Amniotic epithelial cell (primary cell): ENCODE data around the gene JAM3.

Experiments used
- DNase-seq: peaks from one replicate; pipeline ENCODE4 v3.0.0-alpha.2; 2010; ENCODE audit warnings: low read depth

JAM3 gene

DNA sequence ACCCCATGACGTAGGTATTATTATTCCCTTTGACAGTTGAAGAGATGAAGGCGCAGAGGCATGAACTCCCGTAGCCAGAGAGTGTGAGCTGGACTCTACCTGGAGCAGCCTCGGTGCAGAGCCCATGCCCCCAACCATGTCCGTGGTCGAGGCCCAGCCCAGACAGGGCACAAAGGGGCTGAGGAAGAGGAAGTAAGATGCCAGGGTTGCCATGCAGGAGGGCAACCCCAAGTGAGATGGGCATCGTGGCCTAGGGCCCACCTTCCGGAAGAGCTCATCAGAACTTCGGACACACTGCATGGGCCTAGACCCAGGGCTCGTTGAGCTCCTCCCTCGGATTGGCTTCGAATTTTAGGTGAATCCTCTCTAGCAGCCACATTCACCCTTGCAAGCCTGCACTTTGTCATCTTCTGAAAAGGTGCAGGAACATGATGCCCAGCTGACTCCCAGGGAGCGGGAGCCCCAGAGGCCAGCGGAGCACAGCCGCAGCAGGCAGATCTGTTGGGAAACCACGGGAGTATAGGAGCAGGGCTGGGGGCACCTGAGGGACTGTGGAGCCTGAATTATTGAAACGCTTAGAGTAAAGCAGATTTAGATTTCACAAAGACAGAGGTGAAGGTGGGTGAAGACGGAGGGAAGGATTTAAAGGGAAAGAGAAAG lies 29.0 kb upstream of the JAM3 start:
- DNase-seq = no peak

DNA sequence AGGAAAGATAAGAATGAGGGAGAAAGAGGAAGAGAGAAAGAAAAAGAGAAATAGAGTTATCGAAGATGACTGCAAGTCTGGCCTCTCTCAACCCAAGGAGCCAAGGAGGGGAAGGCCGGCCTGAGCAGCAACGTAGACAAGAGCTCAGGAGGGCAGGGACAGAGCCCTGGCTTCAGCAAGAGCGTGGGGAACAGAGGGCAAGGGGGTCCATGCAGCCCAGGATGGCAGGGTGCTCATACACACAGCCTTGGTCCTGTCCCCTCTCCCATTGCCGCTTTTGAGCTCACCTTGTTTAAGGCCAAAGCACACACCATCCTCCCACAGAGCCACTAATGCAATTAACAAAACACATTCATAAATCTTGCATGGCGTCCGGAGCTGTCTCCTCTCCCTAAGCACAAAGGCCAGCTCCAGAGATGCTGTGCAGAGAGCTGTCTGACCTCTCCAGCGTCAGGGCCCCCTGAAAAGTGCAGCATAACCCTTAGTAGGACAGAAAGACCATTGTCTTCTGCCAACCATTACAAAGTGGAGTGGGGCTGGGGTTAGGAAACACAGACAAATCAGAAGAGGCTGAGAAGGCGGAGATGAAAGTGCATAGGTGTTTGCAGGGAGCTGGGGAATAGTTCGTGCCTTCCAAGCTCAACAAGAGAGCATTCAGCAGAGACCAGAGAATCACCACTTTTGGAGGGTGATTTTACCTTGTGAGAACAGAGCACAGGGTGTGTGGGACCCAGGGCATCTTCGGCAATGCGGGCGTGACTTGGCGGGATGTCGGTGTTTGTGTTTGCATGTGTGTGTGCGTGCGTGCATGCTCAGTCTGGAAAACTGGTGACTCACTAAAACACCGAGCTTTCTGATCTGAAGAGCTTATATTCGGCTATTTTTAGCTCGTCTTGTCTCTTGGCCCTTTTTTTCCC lies 28.2 kb upstream of the JAM3 start:
- DNase-seq = peak; percentile 84

DNA sequence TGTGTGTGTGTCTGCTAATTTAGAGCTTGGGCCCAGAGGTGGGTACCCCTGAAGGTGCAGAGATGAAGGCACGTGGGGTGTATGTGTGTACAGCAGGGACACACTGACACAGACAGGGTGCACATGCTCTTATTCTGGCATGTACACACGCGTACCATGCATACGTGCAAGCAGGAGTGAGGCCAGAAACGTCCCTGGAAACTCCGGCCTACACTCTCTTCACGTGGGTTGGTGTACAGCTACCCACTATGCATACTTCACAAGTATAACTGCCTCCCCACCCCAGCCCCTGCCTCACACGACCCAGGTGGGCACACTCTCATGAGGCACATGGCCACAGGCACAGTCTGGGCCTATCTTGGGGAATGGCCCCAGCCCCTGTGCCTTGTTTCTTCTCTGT lies 27.5 kb upstream of the JAM3 start:
- no peak for DNase-seq

DNA sequence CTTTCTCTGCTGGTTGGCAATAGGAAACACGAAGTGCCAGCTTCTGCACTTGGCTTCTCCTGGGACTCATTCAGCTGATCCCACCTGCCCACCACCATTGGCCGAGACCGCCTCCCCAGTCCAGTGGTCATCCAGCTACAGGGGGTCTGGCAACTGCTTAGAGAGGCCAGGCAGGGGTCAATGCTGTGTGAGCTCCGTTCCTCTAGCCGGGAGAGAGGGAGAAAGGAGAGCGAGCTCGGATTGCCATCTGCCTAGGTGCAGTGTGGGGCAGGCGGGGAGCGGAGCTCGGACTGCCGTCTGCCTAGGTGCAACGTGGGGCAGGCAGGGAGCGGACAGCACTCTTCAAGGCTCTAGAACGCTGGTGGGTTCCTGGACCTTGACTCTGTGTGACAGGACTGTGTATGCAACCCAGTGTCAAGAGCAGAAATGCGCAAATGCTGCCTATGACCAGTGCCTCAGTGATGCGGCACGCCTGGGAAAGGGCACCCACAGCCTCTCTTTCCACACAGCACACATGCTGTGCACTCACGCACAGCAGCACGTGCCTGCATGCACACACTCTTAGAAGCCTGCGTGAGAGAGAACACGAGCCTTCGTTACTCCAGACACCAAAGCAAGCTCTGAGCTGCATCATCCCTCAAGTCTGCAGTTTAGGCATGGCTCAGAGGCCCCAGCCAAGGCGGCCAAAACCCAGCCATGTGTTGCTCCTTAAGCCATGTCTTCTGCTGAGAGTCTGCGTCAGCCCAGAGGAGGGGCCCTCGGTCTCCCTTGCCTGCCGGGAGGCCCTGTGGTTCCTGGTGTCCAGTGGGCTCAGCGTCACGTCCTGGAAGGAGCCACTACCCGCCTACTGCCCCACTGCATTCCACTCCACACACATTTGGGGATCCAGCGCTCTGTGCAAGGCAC lies 26.8 kb upstream of the JAM3 start:
- DNase-seq = peak; percentile 35

DNA sequence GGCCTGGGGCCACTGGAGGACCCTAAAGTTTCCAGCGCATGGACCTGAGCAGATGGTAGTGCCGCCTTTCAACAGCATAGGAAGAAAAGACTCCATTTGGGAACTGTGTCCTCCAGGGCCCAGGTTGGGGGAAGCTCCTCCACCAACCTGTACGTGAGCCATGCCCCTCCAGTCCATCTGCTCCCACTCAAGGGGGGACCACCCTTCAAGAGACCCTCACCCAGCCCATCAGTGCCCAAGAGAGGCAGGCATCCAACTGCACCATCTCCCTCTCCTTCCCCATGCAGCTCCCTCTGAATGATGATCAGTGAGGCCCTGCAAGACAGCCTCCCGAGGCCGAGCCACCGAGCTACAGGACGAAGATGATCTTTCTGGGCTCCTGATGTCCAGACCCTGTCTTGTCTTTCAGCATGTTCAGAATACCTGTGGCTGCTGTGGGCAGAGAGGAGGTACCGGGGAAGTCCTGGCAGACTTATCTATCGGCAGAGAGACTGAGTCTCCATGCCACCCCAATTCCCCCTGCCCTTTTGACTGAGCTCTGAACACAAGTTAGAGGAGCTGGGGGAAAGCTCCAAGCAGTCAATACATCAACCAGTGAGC lies 25.0 kb upstream of the JAM3 start:
- no peak for DNase-seq

GRCh38 chr11:134044514-134045284 lies 24.2 kb upstream of the JAM3 start:
- DNase-seq = no peak

DNA sequence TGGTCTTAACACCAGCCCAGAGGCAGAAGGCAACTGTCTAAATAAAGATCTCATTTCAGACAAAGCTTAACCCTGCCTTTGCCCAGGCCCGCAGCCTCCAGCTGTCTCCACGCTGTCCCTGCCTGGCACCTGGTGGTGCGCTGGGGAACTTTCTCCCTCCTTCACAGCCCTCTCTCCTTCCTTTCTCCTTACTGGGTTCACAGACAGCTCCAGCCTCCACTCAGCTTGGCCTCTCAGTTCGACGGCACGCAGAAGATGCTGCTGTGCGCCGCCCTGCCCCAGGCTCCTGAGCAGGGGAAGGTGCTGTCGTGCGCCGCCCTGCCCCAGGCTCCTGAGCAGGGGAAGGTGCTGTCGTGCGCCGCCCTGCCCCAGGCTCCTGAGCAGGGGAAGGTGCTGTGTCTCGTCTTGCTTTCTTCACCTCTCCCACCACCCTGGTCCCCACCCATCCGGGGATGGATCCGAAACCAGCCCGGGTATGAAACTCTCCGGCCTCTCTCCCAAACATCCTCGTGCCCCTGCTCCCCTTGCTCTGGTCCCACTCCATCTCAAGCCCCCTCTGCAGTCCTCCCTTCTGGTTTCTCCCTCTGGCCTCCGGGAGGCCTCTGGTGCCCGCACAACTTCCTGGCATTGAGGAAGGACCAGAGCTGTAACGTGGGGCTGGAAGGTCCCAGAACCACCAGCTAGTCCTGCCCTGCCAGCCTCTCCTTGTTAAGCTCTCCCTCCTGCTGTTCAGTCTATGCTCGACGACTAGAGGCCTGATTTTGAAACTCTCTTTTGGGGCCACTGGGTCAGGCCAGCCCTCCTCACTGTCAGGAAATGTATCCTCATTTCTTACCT lies 22.9 kb upstream of the JAM3 start:
- no peak for DNase-seq

DNA sequence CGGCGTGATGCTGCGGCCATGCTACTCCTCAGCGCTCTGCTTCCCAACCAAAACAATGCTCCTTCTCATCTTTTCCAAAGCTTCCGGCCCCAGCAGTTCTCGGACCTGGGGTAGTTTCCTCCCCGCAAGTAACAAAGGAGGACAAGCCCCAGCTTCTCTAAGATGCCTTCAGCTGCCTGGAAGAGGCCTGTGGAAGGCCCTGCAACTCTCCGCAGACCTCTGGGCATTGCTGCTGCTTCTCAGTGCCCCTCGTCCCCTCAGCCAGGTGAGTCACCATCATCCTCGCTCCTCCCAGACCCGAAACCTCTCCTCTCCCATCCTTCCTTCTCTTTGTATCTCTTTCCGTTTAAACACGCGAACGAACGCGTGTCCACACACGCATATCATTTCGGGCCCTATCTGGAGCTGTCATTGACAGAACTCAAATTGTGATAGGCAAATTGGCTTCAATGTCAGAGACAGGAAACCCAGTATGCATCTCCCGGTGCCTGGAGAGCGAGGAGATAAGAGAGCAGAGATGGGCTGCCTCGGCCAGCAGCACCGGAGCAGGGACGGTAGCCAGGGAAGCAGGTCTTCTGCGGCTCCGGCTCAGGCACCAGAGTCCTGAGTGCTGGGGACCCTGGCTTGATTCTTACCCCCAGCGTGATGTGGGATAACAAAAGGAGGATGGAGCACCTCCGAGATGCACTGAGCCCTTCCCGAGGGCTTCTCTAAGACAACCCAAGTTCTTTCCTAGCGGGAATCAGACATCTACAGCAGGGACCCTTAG lies 22.0 kb upstream of the JAM3 start:
- no peak for DNase-seq

DNA sequence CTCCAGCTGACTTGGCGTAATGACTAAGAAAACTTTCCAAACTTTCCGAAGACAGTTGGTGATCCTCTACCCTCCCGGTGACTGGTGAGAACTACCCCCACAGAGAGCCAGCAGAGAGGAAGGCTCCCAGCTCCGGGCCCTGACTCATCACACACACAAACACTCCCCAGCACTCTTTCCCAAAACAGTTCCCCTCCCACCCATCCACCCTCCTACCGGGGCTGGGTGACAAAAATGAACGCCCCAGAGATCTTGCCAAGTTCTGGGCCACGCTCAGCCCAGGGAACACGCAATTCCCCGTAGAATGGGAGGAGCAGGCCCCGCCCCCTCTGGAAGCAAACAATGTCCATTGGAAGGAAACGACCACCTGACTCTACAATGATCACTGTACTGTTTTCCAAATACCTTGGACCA lies 21.3 kb upstream of the JAM3 start:
- peak; percentile 73 for DNase-seq

DNA sequence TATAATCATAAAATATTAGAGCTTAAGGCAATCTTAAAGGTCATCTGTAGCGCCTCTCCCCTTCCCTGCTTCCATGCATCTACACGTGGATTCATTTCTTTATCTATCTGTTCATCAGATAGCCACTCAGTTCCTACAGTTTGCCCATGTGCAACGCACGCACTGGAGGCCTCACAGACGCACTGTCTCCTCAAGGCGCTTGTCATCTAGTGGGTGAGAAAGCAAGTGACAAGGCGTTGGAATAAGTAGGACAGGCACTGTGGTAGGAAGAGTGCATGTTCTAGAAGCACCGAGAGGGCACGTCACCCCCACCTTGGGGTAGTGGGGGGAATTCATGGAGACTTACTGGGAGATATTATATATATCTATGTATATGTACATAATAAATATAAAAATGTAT lies 20.8 kb upstream of the JAM3 start:
- no peak for DNase-seq

GRCh38 chr11:134049303-134049702 lies 19.6 kb upstream of the JAM3 start:
- no peak for DNase-seq

DNA sequence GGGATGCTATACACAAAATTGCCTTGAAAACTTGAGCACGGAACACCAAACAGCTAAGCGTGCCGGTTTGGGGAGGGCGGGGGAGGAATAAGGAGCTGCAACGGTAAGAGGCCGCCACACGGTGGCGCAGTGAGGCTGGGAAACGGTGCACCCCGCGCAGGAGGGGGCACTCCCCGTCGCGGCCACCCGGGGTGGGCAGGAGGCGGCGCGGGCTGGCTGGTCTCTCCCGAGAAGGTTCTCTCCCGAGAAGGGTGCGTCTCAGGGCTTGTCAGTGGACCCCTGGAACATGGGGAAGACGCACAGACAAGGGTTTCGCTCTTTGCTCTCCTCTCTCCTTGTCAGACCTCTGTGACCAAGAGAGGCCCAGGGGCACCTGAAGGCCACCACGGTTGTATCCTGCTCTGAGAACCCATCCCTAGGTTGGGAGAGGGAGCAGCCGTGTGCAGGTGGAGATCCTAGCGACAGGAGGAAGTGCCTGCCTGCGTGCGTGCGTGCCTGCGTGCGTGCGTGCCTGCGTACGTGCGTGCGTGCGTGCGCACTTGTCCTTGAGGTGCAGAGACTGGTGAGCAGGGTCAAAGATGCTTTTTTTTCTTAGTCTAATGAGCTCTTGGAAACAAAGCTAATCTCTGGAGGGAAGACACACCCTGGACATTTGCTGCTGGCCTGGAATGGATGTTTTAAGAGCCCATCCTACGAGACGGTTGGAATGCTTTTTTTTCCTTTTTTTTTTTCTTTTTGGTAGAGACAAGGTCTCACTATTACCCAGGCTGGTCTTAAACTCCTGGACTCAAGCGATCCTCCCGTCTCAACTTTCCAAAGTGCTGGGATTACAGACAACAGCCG lies 18.1 kb upstream of the JAM3 start:
- peak; percentile 31 for DNase-seq

GRCh38 chr11:134052395-134052987 lies 16.4 kb upstream of the JAM3 start:
- peak; percentile 43 for DNase-seq

GRCh38 chr11:134052988-134053945 lies 15.6 kb upstream of the JAM3 start:
- no peak for DNase-seq

DNA sequence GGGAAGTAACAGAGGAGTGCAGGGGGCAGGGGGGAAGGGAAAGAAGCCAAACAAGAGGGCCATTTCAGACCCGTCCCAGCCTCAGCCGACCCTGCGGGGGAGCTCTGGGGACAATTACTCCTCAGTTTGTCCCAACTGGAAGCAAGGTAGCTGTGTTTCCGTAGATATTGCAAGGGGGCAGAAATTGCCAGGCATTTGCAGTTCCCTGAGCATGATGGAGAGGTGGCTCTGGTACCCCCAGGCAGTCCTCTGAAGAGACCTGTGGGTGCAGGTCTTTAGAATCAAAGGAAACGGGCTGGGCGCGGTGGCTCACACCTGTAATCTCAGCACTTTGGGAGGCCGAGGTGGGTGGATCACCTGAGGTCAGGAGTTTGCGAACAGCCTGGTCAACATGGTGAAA lies 13.8 kb upstream of the JAM3 start:
- no peak for DNase-seq

- no peak for DNase-seq
Observed at GRCh38 chr11:134060316-134060715, 8.6 kb upstream of the JAM3 start.
